K562 (cell line): Measurements from ENCODE around the gene KLF2. TPM values are rescaled to one million over a fixed set of nuclear protein-coding genes. Genes with fewer than 3 reads are reported as not detected.
A peak's percentile ranks its signal among the peaks of the same experiment; 100 is the strongest.

Experiments used
- ARID1B ChIP-seq: fragments of 450-650 bp; IDR thresholded peaks from 2 replicates; pipeline ENCODE4 v1.6.1; 2016; ENCODE audit warnings: antibody characterized with exemption, mild to moderate bottlenecking, inconsistent platforms
- BHLHE40 ChIP-seq: IDR thresholded peaks from 2 replicates; pipeline ENCODE4 v1.6.1; 2011; ENCODE audit warnings: low read length, improper control_type of control experiment
- BMI1 ChIP-seq: fragments of 150-350 bp; IDR thresholded peaks from 2 replicates; pipeline ENCODE4 v1.6.1; 2014; ENCODE audit warnings: low read length
- CBX1 ChIP-seq: sonication (generic); IDR thresholded peaks from 2 replicates; pipeline ENCODE4 v1.6.1; 2016; ENCODE audit warnings: antibody characterized with exemption, low read depth, mild to moderate bottlenecking
- CREM ChIP-seq: IDR thresholded peaks from 2 replicates; pipeline ENCODE4 v1.6.1; 2014; ENCODE audit warnings: antibody characterized with exemption, low read depth
- DNMT1 ChIP-seq: fragments of 450-650 bp; IDR thresholded peaks from 2 replicates; pipeline ENCODE4 v1.6.1; 2016; ENCODE audit warnings: antibody characterized with exemption, mild to moderate bottlenecking
- MTA3 ChIP-seq: fragments of 450-650 bp; formaldehyde crosslinking; IDR thresholded peaks from 2 replicates; pipeline ENCODE4 v1.6.1; 2017; ENCODE audit warnings: mild to moderate bottlenecking, borderline replicate concordance
- NCOA2 ChIP-seq, 2 experiments: fragments of 450-650 bp; IDR thresholded peaks; 2 replicates each; pipeline ENCODE4 v1.6.1; 2018; ENCODE audit warnings: mild to moderate bottlenecking in 2 of 2, moderate library complexity in 1 of 2; ENCODE audit not compliant: partially characterized antibody in 2 of 2
- PHF8 ChIP-seq: fragments of 200-600 bp; sonication (generic); IDR thresholded peaks from 2 replicates; pipeline ENCODE4 v1.6.1; 2012; ENCODE audit warnings: mixed run types, mild to moderate bottlenecking, inconsistent platforms, low read length, moderate library complexity, borderline replicate concordance
- RB1 ChIP-seq: fragments of 450-650 bp; IDR thresholded peaks from 2 replicates; pipeline ENCODE4 v1.6.1; 2017; ENCODE audit warnings: low read depth, mild to moderate bottlenecking
- SIRT6 ChIP-seq: IDR thresholded peaks from one replicate; pipeline ENCODE4 v1.6.1; 2012; ENCODE audit warnings: low read depth, mild to moderate bottlenecking, control low read depth, inconsistent platforms, low read length, moderate library complexity
- SMAD4 ChIP-seq: fragments of 250-450 bp; sonication (Bioruptor Pico); conservative IDR thresholded peaks from 2 replicates; pipeline ENCODE4 v1.8.0; 2021; ENCODE audit warnings: inconsistent platforms, mild to moderate bottlenecking, moderate library complexity
- SPI1 ChIP-seq: IDR thresholded peaks from 2 replicates; pipeline ENCODE4 v1.6.1; 2011; ENCODE audit warnings: low read depth, low read length, control low read depth, borderline replicate concordance
- TRIM24 ChIP-seq, 2 experiments: fragments of 450-650 bp; IDR thresholded peaks; 2 replicates each; pipeline ENCODE4 v1.6.1; 2016
- polyA plus RNA-seq, 8 experiments: library from polyadenylated mRNA; depleted of rRNA in 4 of 8; stranded (reverse) in 5 of 8; unstranded in 3 of 8; fragments of >200 nt; fragmentation: Nextera tagmentation in 2 of 8; fragmentation: Illumina TruSeq in 1 of 8; extraction: Ambion mirVana in 2 of 8; extraction: Trizol in 1 of 8; gene quantifications; 2 replicates each; pipeline versions ENCODE4 v1.2.1 to v1.2.3, GENCODE V29; 2011 to 2014; ENCODE audit warnings: inconsistent platforms in 1 of 8, missing spikeins in 1 of 8
- total RNA-seq, 7 experiments: library from RNA; depleted of rRNA in 6 of 7; stranded (reverse); fragments of >200 nt in 6 of 7; fragmentation: Illumina TruSeq in 2 of 7; extraction: Trizol in 2 of 7; gene quantifications; 2 replicates each; pipeline versions ENCODE4 v1.2.1 to v1.2.3, GENCODE V29; 2011 to 2021; ENCODE audit warnings: low replicate concordance in 1 of 7
- TF ChIP-seq, protein P1 (sequence below): fragments of 450-650 bp; IDR thresholded peaks from 2 replicates; pipeline ENCODE4 v1.6.1; 2017; ENCODE audit warnings: mild to moderate bottlenecking, moderate library complexity
- TF ChIP-seq, protein P2 (sequence below): fragments of 250-450 bp; sonication (Bioruptor Pico); IDR thresholded peaks from 2 replicates; pipeline ENCODE4 v1.5.1; 2021; ENCODE audit warnings: mild to moderate bottlenecking
- TF ChIP-seq, protein P3 (sequence below): sonication (generic); formaldehyde crosslinking; IDR thresholded peaks from 2 replicates; pipeline ENCODE4 v1.8.1; 2023; ENCODE audit warnings: mild to moderate bottlenecking, missing genetic modification reagents
- TF ChIP-seq, protein P4 (sequence below): IDR thresholded peaks from 3 replicates; pipeline ENCODE4 v1.6.1; 2011; ENCODE audit warnings: borderline replicate concordance, mild to moderate bottlenecking; ENCODE audit not compliant: insufficient read length, insufficient read depth
- TF ChIP-seq, protein P5 (sequence below), 2 experiments: IDR thresholded peaks; 2 replicates each; pipeline ENCODE4 v1.6.1; 2012; ENCODE audit warnings: improper control_type of control experiment in 2 of 2, low read depth in 2 of 2, low read length in 2 of 2, borderline replicate concordance in 1 of 2

KLF2 gene
- total and polyA plus RNA-seq, 9 of the 15 experiments (the other 6 are each of a cell fraction or from before 2014, with no cell fraction given), result 0.07 to 0.71 TPM; not detected in 7

DNA sequence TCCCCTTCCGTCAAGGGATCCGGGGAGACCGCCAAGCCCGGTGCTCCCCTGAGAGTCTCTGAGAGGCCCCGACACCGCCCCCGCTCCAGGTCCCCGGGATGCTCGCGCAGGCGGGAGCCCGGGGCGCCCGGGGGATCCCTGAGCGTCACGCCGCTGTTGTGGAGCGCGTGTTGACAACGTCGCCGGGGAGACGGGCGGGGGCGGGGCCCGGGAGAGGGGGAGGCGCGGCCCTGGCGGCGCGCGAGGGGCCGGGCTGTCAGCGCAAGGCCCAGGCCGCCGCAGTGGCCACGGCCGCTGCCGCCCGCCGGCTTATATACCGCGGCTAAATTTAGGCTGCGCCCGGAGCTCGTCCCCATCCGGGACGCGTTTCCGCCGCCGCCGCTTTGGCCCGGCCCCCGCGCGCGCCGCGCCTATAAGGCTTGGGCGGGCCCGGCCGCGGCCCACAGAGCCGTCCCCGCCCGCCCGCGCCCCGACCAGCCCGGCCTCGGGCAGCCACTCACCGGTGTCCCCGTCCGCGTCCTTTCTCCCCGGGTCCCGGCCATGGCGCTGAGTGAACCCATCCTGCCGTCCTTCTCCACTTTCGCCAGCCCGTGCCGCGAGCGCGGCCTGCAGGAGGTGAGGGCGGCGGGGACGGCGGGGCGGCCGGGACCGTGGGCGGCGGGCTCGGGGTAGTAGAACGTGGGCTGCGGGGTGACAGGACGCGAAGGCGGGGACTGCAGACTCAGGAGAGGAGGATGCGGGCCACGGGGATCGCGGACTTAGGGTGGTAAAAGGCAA is at the start of gene KLF2 (continued):
- no peak for TF ChIP-seq MTA3
- TF ChIP-seq, protein P1, sequence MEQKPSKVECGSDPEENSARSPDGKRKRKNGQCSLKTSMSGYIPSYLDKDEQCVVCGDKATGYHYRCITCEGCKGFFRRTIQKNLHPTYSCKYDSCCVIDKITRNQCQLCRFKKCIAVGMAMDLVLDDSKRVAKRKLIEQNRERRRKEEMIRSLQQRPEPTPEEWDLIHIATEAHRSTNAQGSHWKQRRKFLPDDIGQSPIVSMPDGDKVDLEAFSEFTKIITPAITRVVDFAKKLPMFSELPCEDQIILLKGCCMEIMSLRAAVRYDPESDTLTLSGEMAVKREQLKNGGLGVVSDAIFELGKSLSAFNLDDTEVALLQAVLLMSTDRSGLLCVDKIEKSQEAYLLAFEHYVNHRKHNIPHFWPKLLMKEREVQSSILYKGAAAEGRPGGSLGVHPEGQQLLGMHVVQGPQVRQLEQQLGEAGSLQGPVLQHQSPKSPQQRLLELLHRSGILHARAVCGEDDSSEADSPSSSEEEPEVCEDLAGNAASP, result no peak
- TF ChIP-seq, protein P2, sequence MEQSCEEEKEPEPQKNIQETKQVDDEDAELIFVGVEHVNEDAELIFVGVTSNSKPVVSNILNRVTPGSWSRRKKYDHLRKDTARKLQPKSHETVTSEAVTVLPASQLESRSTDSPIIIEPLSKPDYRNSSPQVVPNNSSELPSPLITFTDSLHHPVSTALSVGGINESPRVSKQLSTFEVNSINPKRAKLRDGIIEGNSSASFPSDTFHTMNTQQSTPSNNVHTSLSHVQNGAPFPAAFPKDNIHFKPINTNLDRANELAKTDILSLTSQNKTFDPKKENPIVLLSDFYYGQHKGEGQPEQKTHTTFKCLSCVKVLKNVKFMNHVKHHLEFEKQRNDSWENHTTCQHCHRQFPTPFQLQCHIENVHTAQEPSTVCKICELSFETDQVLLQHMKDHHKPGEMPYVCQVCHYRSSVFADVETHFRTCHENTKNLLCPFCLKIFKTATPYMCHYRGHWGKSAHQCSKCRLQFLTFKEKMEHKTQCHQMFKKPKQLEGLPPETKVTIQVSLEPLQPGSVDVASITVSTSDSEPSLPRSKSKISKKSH (CRISPR knock-in tag), result no peak
- TF ChIP-seq NCOA2 (IDR thresholded peaks at IDR 0.05; ENCODE audit: partially characterized antibody in 2 of 2), result no peak
- no peak for TF ChIP-seq ARID1B
- peak; percentile 45 for TF ChIP-seq CREM
- TF ChIP-seq BHLHE40, result no peak
- TF ChIP-seq PHF8, result peak; percentile 66; the same call in 1 of the 2 replicates
- TF ChIP-seq BMI1, result peak; percentile 61; the same call in 1 of the 2 replicates
- TF ChIP-seq DNMT1, result no peak
- no peak for TF ChIP-seq CBX1
- TF ChIP-seq SIRT6, result no peak
- no peak for TF ChIP-seq TRIM24 (IDR thresholded peaks at IDR 0.05)
- TF ChIP-seq, protein P3, sequence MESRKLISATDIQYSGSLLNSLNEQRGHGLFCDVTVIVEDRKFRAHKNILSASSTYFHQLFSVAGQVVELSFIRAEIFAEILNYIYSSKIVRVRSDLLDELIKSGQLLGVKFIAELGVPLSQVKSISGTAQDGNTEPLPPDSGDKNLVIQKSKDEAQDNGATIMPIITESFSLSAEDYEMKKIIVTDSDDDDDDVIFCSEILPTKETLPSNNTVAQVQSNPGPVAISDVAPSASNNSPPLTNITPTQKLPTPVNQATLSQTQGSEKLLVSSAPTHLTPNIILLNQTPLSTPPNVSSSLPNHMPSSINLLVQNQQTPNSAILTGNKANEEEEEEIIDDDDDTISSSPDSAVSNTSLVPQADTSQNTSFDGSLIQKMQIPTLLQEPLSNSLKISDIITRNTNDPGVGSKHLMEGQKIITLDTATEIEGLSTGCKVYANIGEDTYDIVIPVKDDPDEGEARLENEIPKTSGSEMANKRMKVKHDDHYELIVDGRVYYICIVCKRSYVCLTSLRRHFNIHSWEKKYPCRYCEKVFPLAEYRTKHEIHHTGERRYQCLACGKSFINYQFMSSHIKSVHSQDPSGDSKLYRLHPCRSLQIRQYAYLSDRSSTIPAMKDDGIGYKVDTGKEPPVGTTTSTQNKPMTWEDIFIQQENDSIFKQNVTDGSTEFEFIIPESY (CRISPR knock-in tag), result no peak
- TF ChIP-seq RB1, result no peak
- TF ChIP-seq, protein P4, sequence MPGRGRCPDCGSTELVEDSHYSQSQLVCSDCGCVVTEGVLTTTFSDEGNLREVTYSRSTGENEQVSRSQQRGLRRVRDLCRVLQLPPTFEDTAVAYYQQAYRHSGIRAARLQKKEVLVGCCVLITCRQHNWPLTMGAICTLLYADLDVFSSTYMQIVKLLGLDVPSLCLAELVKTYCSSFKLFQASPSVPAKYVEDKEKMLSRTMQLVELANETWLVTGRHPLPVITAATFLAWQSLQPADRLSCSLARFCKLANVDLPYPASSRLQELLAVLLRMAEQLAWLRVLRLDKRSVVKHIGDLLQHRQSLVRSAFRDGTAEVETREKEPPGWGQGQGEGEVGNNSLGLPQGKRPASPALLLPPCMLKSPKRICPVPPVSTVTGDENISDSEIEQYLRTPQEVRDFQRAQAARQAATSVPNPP, result no peak
- TF ChIP-seq, protein P5, sequence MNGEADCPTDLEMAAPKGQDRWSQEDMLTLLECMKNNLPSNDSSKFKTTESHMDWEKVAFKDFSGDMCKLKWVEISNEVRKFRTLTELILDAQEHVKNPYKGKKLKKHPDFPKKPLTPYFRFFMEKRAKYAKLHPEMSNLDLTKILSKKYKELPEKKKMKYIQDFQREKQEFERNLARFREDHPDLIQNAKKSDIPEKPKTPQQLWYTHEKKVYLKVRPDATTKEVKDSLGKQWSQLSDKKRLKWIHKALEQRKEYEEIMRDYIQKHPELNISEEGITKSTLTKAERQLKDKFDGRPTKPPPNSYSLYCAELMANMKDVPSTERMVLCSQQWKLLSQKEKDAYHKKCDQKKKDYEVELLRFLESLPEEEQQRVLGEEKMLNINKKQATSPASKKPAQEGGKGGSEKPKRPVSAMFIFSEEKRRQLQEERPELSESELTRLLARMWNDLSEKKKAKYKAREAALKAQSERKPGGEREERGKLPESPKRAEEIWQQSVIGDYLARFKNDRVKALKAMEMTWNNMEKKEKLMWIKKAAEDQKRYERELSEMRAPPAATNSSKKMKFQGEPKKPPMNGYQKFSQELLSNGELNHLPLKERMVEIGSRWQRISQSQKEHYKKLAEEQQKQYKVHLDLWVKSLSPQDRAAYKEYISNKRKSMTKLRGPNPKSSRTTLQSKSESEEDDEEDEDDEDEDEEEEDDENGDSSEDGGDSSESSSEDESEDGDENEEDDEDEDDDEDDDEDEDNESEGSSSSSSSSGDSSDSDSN (IDR thresholded peaks at IDR 0.05; ENCODE audit: borderline replicate concordance in 1 of 2, low read depth in 2 of 2, low read length in 2 of 2), result no peak; a peak in 1 of 4 replicates
- no peak for TF ChIP-seq SPI1
- TF ChIP-seq SMAD4 (CRISPR knock-in tag), result peak; percentile 39; the same call in 1 of the 2 replicates
